Panc1 (cell line): Measurements from ENCODE around the gene NDRG2. TPM values are rescaled to one million over a fixed set of nuclear protein-coding genes. Genes with fewer than 3 reads are reported as not detected.

Source experiments
- ATAC-seq: fragments of 200-7000 bp; cut with Tn5 transposase; 2 replicates; pipeline ENCODE4 v1.9.1; 2020; ENCODE audit warnings: mild to moderate bottlenecking, moderate library complexity
- BruUV-seq: library from RNA; stranded (reverse); fragments of 400-500 nt; replicated peaks from 2 replicates; lab custom pipeline; 2021; lab: Mats Ljungman, UMichigan
- CTCF ChIA-PET: fragments of 300-600 bp; sonication (Branson Sonifier 250); formaldehyde crosslinking; loops from one replicate; lab custom pipeline; 2022; ENCODE audit warnings: antibody characterized with exemption; lab: Charles Lee
- POLR2A ChIA-PET: fragments of 300-600 bp; sonication (Branson Sonifier 250); formaldehyde crosslinking; loops from one replicate; lab custom pipeline; 2022; ENCODE audit warnings: antibody characterized with exemption; lab: Charles Lee
- DNase-seq: peaks from one replicate; pipeline ENCODE4 v3.0.0-alpha.2; 2010; ENCODE audit warnings: low read depth, low spot score
- H3K27ac ChIP-seq: 2 replicates; pipeline ENCODE4 v1.5.1; 2011; ENCODE audit warnings: mild to moderate bottlenecking, low read length, inconsistent platforms
- H3K27me3 ChIP-seq: fragments of 200-500 bp; sonication (Bioruptor generic); 2 replicates; pipeline ENCODE4 v1.6.0; 2014; ENCODE audit warnings: low read length, inconsistent platforms; ENCODE audit not compliant: control insufficient read depth, insufficient read depth
- H3K36me3 ChIP-seq: fragments of 200-500 bp; sonication (Bioruptor generic); 2 replicates; pipeline ENCODE4 v1.5.1; 2014; ENCODE audit warnings: inconsistent platforms, mild to moderate bottlenecking, low read length, moderate library complexity; ENCODE audit not compliant: control insufficient read depth, insufficient read depth
- H3K4me1 ChIP-seq: 2 replicates; pipeline ENCODE4 v1.5.1; 2011; ENCODE audit warnings: inconsistent platforms, mild to moderate bottlenecking, low read length, moderate library complexity; ENCODE audit not compliant: control insufficient read depth, insufficient read depth
- H3K4me3 ChIP-seq, 2 experiments: 2 replicates each; pipeline ENCODE4 v1.5.1; 2011 to 2012; ENCODE audit warnings: low read depth in 2 of 2, low read length in 2 of 2, mild to moderate bottlenecking in 2 of 2, inconsistent platforms in 1 of 2, moderate library complexity in 1 of 2
- H3K9me3 ChIP-seq: fragments of 200-500 bp; sonication (Bioruptor generic); 2 replicates; pipeline ENCODE4 v1.5.1; 2014; ENCODE audit warnings: low read depth, mild to moderate bottlenecking, inconsistent platforms, low read length, moderate library complexity; ENCODE audit not compliant: control insufficient read depth, insufficient read depth
- CTCF ChIP-seq: fragments of 450-650 bp; IDR thresholded peaks from 2 replicates; pipeline ENCODE4 v1.5.1; 2017; ENCODE audit warnings: mild to moderate bottlenecking
- POLR2AphosphoS5 ChIP-seq: IDR thresholded peaks from 2 replicates; pipeline ENCODE4 v1.6.1; 2012; ENCODE audit warnings: mild to moderate bottlenecking, low read depth, low read length, moderate library complexity
- SIN3A ChIP-seq: IDR thresholded peaks from 2 replicates; pipeline ENCODE4 v1.6.1; 2012; ENCODE audit warnings: low read depth, mild to moderate bottlenecking, low read length, moderate library complexity, borderline replicate concordance; ENCODE audit not compliant: insufficient read depth
- TCF7L2 ChIP-seq: IDR thresholded peaks from 2 replicates; pipeline ENCODE4 v1.6.1; 2011; ENCODE audit warnings: mild to moderate bottlenecking, low read depth, low read length, inconsistent platforms
- in situ Hi-C: cut with HindIII; loops from 2 replicates; pipeline ENCODE4 v1.10.0; 2016; ENCODE audit warnings: low sequenced_read_pairs, low pct_unique_long_range_greater_than_20kb
- intact Hi-C: fragments of 100-400 bp; cut with micrococcal nuclease; formaldehyde crosslinking; loops from one replicate; pipeline ENCODE4 v1.10.0; 2022; ENCODE audit not compliant: unreplicated experiment
- total RNA-seq: library from RNA; stranded (reverse); gene quantifications from one replicate; pipeline ENCODE4 v1.2.1, GENCODE V29; 2021; ENCODE audit not compliant: unreplicated experiment
- TF ChIP-seq, protein P1 (sequence below), 2 experiments: IDR thresholded peaks; 2 replicates each; pipeline ENCODE4 v1.6.1; 2011 to 2012; ENCODE audit warnings: low read depth in 2 of 2, control low read depth in 1 of 2, low read length in 1 of 2, mild to moderate bottlenecking in 1 of 2, moderate library complexity in 1 of 2; ENCODE audit not compliant: insufficient read depth in 1 of 2

Gene NDRG2
- total RNA-seq, 1 experiment from 2014 or later: 1.6 TPM

DNA sequence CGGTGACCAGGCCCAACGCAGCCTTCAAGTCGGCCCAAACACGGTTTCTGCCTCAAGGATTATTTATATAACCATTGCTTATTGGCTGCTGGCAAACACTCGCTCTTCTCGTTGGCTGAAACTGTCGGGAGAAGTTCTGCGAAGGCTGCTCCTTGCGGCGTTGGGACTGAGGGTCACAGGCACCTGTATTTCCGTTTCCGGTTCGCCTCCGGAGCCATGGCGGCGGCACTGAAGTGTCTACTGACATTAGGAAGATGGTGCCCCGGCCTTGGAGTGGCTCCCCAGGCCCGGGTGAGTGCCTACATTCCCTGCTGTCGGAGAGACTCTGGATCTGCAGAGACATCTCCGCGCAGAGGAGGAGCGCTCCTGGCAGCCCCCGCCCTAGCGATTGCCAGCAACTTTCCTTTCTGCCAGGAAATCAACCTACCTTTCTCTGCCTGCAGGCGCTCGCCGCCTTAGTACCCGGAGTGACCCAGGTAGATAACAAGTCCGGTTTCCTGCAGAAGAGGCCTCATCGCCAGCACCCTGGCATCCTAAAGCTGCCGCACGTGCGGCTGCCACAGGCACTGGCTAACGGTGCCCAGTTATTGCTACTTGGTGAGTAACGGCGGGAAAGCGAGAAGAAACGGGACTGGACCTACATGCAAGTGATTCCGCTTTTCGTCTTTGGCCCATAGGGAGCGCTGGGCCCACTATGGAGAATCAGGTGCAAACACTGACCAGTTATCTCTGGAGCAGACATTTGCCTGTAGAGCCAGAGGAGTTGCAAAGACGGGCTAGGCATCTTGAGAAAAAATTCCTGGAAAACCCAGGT, 34.9 kb downstream of the NDRG2 start, which contains the start of gene METTL17:
Gene METTL17 (plus strand): TSS at position 194 of the 814 bp plus-strand sequence. CDS start 23 bp downstream, at position 217.
- H3K36me3 ChIP-seq: peaks cover 11% of the 10 kb centered on the region
- peak within 1 kb of the TSS; percentile 93 for H3K27ac ChIP-seq
- no peaks in the 10 kb centered on the region for H3K9me3 ChIP-seq
- BruUV-seq: TSS peak; percentile 75
- intact Hi-C loops: no loop called here
- peak; percentile 98 for ATAC-seq
- no peaks in the 10 kb centered on the region for H3K27me3 ChIP-seq
- peak; percentile 88 for DNase-seq
- in situ Hi-C loops: no loop called here
- H3K4me3 ChIP-seq: peak within 1 kb of the TSS; percentile 94 to 97
- CTCF ChIA-PET: no interaction called here
- POLR2A ChIA-PET: no interaction called here
- peaks cover 10% of the 10 kb centered on the region for H3K4me1 ChIP-seq
- TF ChIP-seq SIN3A: 0 out of 2 replicates have a peak, but pooled peaks have one; percentile 64
- TF ChIP-seq CTCF: peak; percentile 36; the same call in 1 of the 2 replicates
- no peak for TF ChIP-seq TCF7L2
- TF ChIP-seq POLR2AphosphoS5: peak; percentile 70
- TF ChIP-seq, protein P1, sequence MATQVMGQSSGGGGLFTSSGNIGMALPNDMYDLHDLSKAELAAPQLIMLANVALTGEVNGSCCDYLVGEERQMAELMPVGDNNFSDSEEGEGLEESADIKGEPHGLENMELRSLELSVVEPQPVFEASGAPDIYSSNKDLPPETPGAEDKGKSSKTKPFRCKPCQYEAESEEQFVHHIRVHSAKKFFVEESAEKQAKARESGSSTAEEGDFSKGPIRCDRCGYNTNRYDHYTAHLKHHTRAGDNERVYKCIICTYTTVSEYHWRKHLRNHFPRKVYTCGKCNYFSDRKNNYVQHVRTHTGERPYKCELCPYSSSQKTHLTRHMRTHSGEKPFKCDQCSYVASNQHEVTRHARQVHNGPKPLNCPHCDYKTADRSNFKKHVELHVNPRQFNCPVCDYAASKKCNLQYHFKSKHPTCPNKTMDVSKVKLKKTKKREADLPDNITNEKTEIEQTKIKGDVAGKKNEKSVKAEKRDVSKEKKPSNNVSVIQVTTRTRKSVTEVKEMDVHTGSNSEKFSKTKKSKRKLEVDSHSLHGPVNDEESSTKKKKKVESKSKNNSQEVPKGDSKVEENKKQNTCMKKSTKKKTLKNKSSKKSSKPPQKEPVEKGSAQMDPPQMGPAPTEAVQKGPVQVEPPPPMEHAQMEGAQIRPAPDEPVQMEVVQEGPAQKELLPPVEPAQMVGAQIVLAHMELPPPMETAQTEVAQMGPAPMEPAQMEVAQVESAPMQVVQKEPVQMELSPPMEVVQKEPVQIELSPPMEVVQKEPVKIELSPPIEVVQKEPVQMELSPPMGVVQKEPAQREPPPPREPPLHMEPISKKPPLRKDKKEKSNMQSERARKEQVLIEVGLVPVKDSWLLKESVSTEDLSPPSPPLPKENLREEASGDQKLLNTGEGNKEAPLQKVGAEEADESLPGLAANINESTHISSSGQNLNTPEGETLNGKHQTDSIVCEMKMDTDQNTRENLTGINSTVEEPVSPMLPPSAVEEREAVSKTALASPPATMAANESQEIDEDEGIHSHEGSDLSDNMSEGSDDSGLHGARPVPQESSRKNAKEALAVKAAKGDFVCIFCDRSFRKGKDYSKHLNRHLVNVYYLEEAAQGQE (IDR thresholded peaks at IDR 0.05; ENCODE audit: insufficient read depth in 1 of 2, low read depth in 2 of 2, low read length in 1 of 2): no peak

- BruUV-seq: no TSS peak
- DNase-seq (no peak), ATAC-seq (no peak)
- H3K27ac ChIP-seq: peak overlapping the region; percentile 93
- peaks cover 10% of the 10 kb centered on the region for H3K4me1 ChIP-seq
- ChIA-PET CTCF (no interaction called here), POLR2A (no interaction called here)
- H3K27me3 ChIP-seq: no peaks in the 10 kb centered on the region
- H3K4me3 ChIP-seq: peak overlapping the region; percentile 40 to 97
- no peaks in the 10 kb centered on the region for H3K9me3 ChIP-seq
- TF ChIP-seq TCF7L2 (no peak), CTCF (no peak), POLR2AphosphoS5 (peak; percentile 63; the same call in 1 of the 2 replicates)
- TF ChIP-seq, protein P1 (IDR thresholded peaks at IDR 0.05; ENCODE audit: insufficient read depth in 1 of 2, low read depth in 2 of 2, low read length in 1 of 2): no peak
- in situ Hi-C loops: no loop called here
- H3K36me3 ChIP-seq: peaks cover 11% of the 10 kb centered on the region
- intact Hi-C loops: no loop called here
Measured at GRCh38 chr14:20989471-20989786, 35.4 kb downstream of the NDRG2 start.
